NT2/D1 (cell line): Measurements from ENCODE around the gene TMEM170B.
A peak's percentile ranks its signal among the peaks of the same experiment; 100 is the strongest.

Experiments used
- DNase-seq: peaks from one replicate; pipeline ENCODE4 v3.0.0-alpha.2; 2011; ENCODE audit warnings: low read depth, low spot score
- H3K27me3 ChIP-seq: 2 replicates; pipeline ENCODE4 v1.6.0; 2011; ENCODE audit warnings: mild to moderate bottlenecking; ENCODE audit not compliant: insufficient read length, insufficient read depth
- H3K36me3 ChIP-seq: 2 replicates; pipeline ENCODE4 v1.6.1; 2011; ENCODE audit warnings: mild to moderate bottlenecking, low read length, mixed read lengths; ENCODE audit not compliant: insufficient read depth, insufficient read length
- H3K4me1 ChIP-seq: 2 replicates; pipeline ENCODE4 v1.5.1; 2011; ENCODE audit not compliant: insufficient read depth, insufficient read length
- H3K4me3 ChIP-seq: 2 replicates; pipeline ENCODE4 v1.5.1; 2011; ENCODE audit warnings: low read depth; ENCODE audit not compliant: insufficient read length
- H3K9ac ChIP-seq: 2 replicates; pipeline ENCODE4 v1.6.0; 2011; ENCODE audit warnings: low read depth; ENCODE audit not compliant: insufficient read length
- H3K9me3 ChIP-seq: 2 replicates; pipeline ENCODE4 v1.5.1; 2011; ENCODE audit warnings: mild to moderate bottlenecking, low read length; ENCODE audit not compliant: insufficient read depth
- SUZ12 ChIP-seq: IDR thresholded peaks from 2 replicates; pipeline ENCODE4 v1.6.1; 2011; ENCODE audit not compliant: insufficient read length, insufficient read depth; ENCODE audit errors: extremely low read depth
- YY1 ChIP-seq: IDR thresholded peaks from 2 replicates; pipeline ENCODE4 v1.6.1; 2011; ENCODE audit not compliant: insufficient read length, insufficient read depth
- ZNF274 ChIP-seq: IDR thresholded peaks from 2 replicates; pipeline ENCODE4 v1.6.1; 2011; ENCODE audit warnings: mild to moderate bottlenecking, low read depth, low read length

Gene TMEM170B

GRCh38 chr6:11495565-11496145, 41.9 kb upstream of the TMEM170B start:
- Histone ChIP-seq H3K36me3 (no peaks in the 10 kb centered on the region), H3K9ac (no peak overlapping the region), H3K27me3 (no peaks in the 10 kb centered on the region), H3K4me1 (peaks cover 4% of the 10 kb centered on the region), H3K4me3 (no peak overlapping the region), H3K9me3 (no peaks in the 10 kb centered on the region)
- no peak for DNase-seq
- TF ChIP-seq YY1 (no peak), SUZ12 (no peak), ZNF274 (no peak)

- TF ChIP-seq SUZ12 = no peak
- TF ChIP-seq ZNF274 = no peak
- TF ChIP-seq YY1 = no peak
- Histone ChIP-seq H3K4me1 (peaks cover 4% of the 10 kb centered on the region), H3K27me3 (no peaks in the 10 kb centered on the region), H3K9ac (no peak overlapping the region), H3K9me3 (no peaks in the 10 kb centered on the region), H3K4me3 (no peak overlapping the region), H3K36me3 (no peaks in the 10 kb centered on the region)
- peak; percentile 63 for DNase-seq
These were observed 41.1 kb upstream of the TMEM170B start for GRCh38 chr6:11496152-11497060.

- Histone ChIP-seq H3K4me1 (peaks cover 4% of the 10 kb centered on the region), H3K9ac (no peak overlapping the region), H3K9me3 (no peaks in the 10 kb centered on the region), H3K27me3 (no peaks in the 10 kb centered on the region), H3K36me3 (no peaks in the 10 kb centered on the region), H3K4me3 (no peak overlapping the region)
- no peak for DNase-seq
- TF ChIP-seq SUZ12 (no peak), YY1 (no peak), ZNF274 (no peak)
These were observed 40.4 kb upstream of the TMEM170B start for GRCh38 chr6:11497107-11497506.

- Histone ChIP-seq H3K9me3 (no peaks in the 10 kb centered on the region), H3K9ac (no peak overlapping the region)
These were observed 39.7 kb upstream of the TMEM170B start for GRCh38 chr6:11497881-11498280.

GRCh38 chr6:11500008-11500407, 37.5 kb upstream of the TMEM170B start:
- TF ChIP-seq SUZ12 (no peak), YY1 (no peak), ZNF274 (no peak)
- Histone ChIP-seq H3K36me3 (no peaks in the 10 kb centered on the region), H3K9me3 (no peaks in the 10 kb centered on the region), H3K4me1 (peaks cover 4% of the 10 kb centered on the region), H3K4me3 (no peak overlapping the region), H3K9ac (no peak overlapping the region), H3K27me3 (no peaks in the 10 kb centered on the region)
- DNase-seq = no peak

More at GRCh38 chr6:11497881-11498280, 39.7 kb upstream of the TMEM170B start:
- Histone ChIP-seq H3K4me3 (no peak overlapping the region), H3K36me3 (no peaks in the 10 kb centered on the region), H3K4me1 (peaks cover 4% of the 10 kb centered on the region), H3K27me3 (no peaks in the 10 kb centered on the region)
- DNase-seq = no peak
- TF ChIP-seq YY1 (no peak), SUZ12 (no peak), ZNF274 (no peak)

GRCh38 chr6:11509471-11509870, 28.1 kb upstream of the TMEM170B start:
- H3K9ac ChIP-seq = no peak overlapping the region
- no peak overlapping the region for H3K4me3 ChIP-seq
- H3K27me3 ChIP-seq = no peaks in the 10 kb centered on the region
- H3K9me3 ChIP-seq = no peaks in the 10 kb centered on the region
- H3K4me1 ChIP-seq = no peaks in the 10 kb centered on the region
- H3K36me3 ChIP-seq = no peaks in the 10 kb centered on the region
- DNase-seq = no peak
- TF ChIP-seq SUZ12 (no peak), YY1 (no peak), ZNF274 (no peak)

- H3K36me3 ChIP-seq = no peaks in the 10 kb centered on the region
- DNase-seq = no peak
These were observed 22.9 kb upstream of the TMEM170B start for GRCh38 chr6:11514672-11515071.

More at GRCh38 chr6:11514672-11515071, 22.9 kb upstream of the TMEM170B start:
- Histone ChIP-seq H3K9me3 (peaks cover 13% of the 10 kb centered on the region), H3K9ac (no peak overlapping the region), H3K4me1 (no peaks in the 10 kb centered on the region), H3K4me3 (no peak overlapping the region), H3K27me3 (no peaks in the 10 kb centered on the region)
- TF ChIP-seq SUZ12 (no peak), YY1 (no peak), ZNF274 (no peak)
